ENCODE measurements around the gene AAMDC. TPM values are rescaled to one million over a fixed set of nuclear protein-coding genes. Genes with fewer than 3 reads are reported as not detected.

The AAMDC gene
- total and polyA plus RNA-seq, 10 donors = 9.5 to 37.2 (median 22.0) TPM

GRCh38 chr11:77866336-77866735, 45.4 kb downstream of the AAMDC start:
- TF ChIP-seq CTCF (IDR thresholded peaks at IDR 0.05 in 8 of 11, conservative IDR thresholded peaks at IDR 0.05 in 3 of 11) (no peak), POLR2A (IDR thresholded peaks at IDR 0.05) (no peak), POLR2AphosphoS5 (IDR thresholded peaks at IDR 0.05) (no peak)

GRCh38 chr11:77868744-77869143, 47.8 kb downstream of the AAMDC start:
- TF ChIP-seq POLR2AphosphoS5 (IDR thresholded peaks at IDR 0.05) (no peak), POLR2A (IDR thresholded peaks at IDR 0.05) (no peak), CTCF (IDR thresholded peaks at IDR 0.05 in 8 of 11, conservative IDR thresholded peaks at IDR 0.05 in 3 of 11) (no peak)
- intact Hi-C loops (cut with DNase I; ENCODE audit: low total_unique reads) = no loop called here
- 97 to 98% (median 98%) methylated on average over 4 of the region's 4 CpGs for WGBS, 5 donors
- Histone ChIP-seq H3K9me3 (no peaks in the 10 kb centered on the region), H3K36me3 (peaks cover 4 to 58% (median 10%) of the 10 kb centered on the region in 6 donors), H3K4me1 (no peaks in the 10 kb centered on the region), H3K27ac (no peak overlapping the region), H3K27me3 (replicated peaks in 1 of 7) (no peaks in the 10 kb centered on the region), H3K4me3 (no peak overlapping the region)
- no peak for DNase-seq

More at GRCh38 chr11:77866336-77866735, 45.4 kb downstream of the AAMDC start:
- H3K36me3 ChIP-seq = peaks cover 0 to 44% (median 6%) of the 10 kb centered on the region in 6 donors
- H3K4me1 ChIP-seq = no peaks in the 10 kb centered on the region
- 87 to 100% (median 95%) methylated on average over 1 of the region's 1 CpG for WGBS, 5 donors
- H3K4me3 ChIP-seq = no peak overlapping the region
- H3K27ac ChIP-seq = no peak overlapping the region
- no peak for DNase-seq
- H3K9me3 ChIP-seq = no peaks in the 10 kb centered on the region
- no peaks in the 10 kb centered on the region for H3K27me3 ChIP-seq (replicated peaks in 1 of 7)
- intact Hi-C loops (cut with DNase I; ENCODE audit: low total_unique reads) = no loop called here

- no peak overlapping the region for H3K27ac ChIP-seq
- H3K4me1 ChIP-seq = no peaks in the 10 kb centered on the region
- H3K9me3 ChIP-seq = no peaks in the 10 kb centered on the region
- H3K4me3 ChIP-seq = no peak overlapping the region
- H3K36me3 ChIP-seq = peaks cover 4 to 82% (median 26%) of the 10 kb centered on the region in 6 donors
- H3K27me3 ChIP-seq (replicated peaks in 1 of 7) = no peaks in the 10 kb centered on the region
- intact Hi-C loops (cut with DNase I; ENCODE audit: low total_unique reads) = no loop called here
- 95 to 99% (median 97%) methylated on average over 3 of the region's 3 CpGs for WGBS, 5 donors
- no peak for DNase-seq
- TF ChIP-seq CTCF (IDR thresholded peaks at IDR 0.05 in 8 of 11, conservative IDR thresholded peaks at IDR 0.05 in 3 of 11) (no peak), POLR2AphosphoS5 (IDR thresholded peaks at IDR 0.05) (no peak), POLR2A (IDR thresholded peaks at IDR 0.05) (no peak)
Observed at GRCh38 chr11:77871855-77872254, 50.9 kb downstream of the AAMDC start.

GRCh38 chr11:77873345-77873744, 52.4 kb downstream of the AAMDC start:
- no peaks in the 10 kb centered on the region for H3K9me3 ChIP-seq
- DNase-seq = no peak
- no peak overlapping the region for H3K4me3 ChIP-seq
- no peaks in the 10 kb centered on the region for H3K27me3 ChIP-seq (replicated peaks in 1 of 7)
- no peak overlapping the region for H3K27ac ChIP-seq
- H3K36me3 ChIP-seq = peaks cover 4 to 94% (median 36%) of the 10 kb centered on the region in 6 donors
- intact Hi-C loops (cut with DNase I; ENCODE audit: low total_unique reads) = no loop called here
- no peaks in the 10 kb centered on the region for H3K4me1 ChIP-seq
- TF ChIP-seq CTCF (IDR thresholded peaks at IDR 0.05 in 8 of 11, conservative IDR thresholded peaks at IDR 0.05 in 3 of 11) (no peak), POLR2A (IDR thresholded peaks at IDR 0.05) (no peak), POLR2AphosphoS5 (IDR thresholded peaks at IDR 0.05) (no peak)
- 92 to 100% (median 98%) methylated on average over 1 of the region's 1 CpG for WGBS, 5 donors
